Type B pancreatic cell (in vitro differentiated cells): ENCODE measurements around the gene ZNF76. TPM values are rescaled to one million over a fixed set of nuclear protein-coding genes. Genes with fewer than 3 reads are reported as not detected.

Experiments
- DNase-seq: peaks from one replicate; pipeline ENCODE4 v3.0.0; 2021; ENCODE audit warnings: mixed read lengths; ENCODE audit not compliant: unreplicated experiment; ENCODE audit errors: extremely low spot score
- H3K27ac Mint-ChIP-seq: 2 replicates; pipeline ENCODE4 v1.8.0; 2021; ENCODE audit warnings: mild to moderate bottlenecking, mixed read lengths
- H3K27me3 Mint-ChIP-seq: 2 replicates; pipeline ENCODE4 v1.8.0; 2021; ENCODE audit warnings: mixed read lengths
- H3K36me3 Mint-ChIP-seq: 2 replicates; pipeline ENCODE4 v1.8.0; 2021; ENCODE audit warnings: mixed read lengths
- H3K4me1 Mint-ChIP-seq: one replicate; pipeline ENCODE4 v1.8.0; 2021; ENCODE audit warnings: mixed read lengths; ENCODE audit not compliant: unreplicated experiment
- H3K4me3 Mint-ChIP-seq: 2 replicates; pipeline ENCODE4 v1.8.0; 2021; ENCODE audit warnings: mild to moderate bottlenecking, mixed read lengths
- H3K9me3 Mint-ChIP-seq: 2 replicates; pipeline ENCODE4 v1.8.0; 2021; ENCODE audit warnings: mixed read lengths
- CTCF ChIP-seq: fragments of 200-600 bp; sonication (generic); conservative IDR thresholded peaks from 2 replicates; pipeline ENCODE4 v1.5.0; 2021; ENCODE audit warnings: antibody characterized with exemption, mild to moderate bottlenecking
- total RNA-seq: library from RNA; stranded (reverse); gene quantifications from 2 replicates; pipeline ENCODE4 v1.2.1, GENCODE V29; 2021; ENCODE audit warnings: low replicate concordance

ZNF76 gene
- total RNA-seq, 1 donor from 2014 or later = 37.3 TPM

- Mint-ChIP-seq H3K27ac (no peak overlapping the region), H3K27me3 (no peaks in the 10 kb centered on the region), H3K36me3 (peaks cover 7% of the 10 kb centered on the region), H3K9me3 (no peaks in the 10 kb centered on the region), H3K4me3 (no peak overlapping the region), H3K4me1 (peaks cover 16% of the 10 kb centered on the region)
- no peak for TF ChIP-seq CTCF
- DNase-seq = no peak
Measured at GRCh38 chr6:35267897-35268296, 8.4 kb downstream of the ZNF76 start.

GRCh38 chr6:35272005-35272404 is 12.5 kb downstream of the ZNF76 start:
- H3K36me3 Mint-ChIP-seq = peaks cover 7% of the 10 kb centered on the region
- no peak overlapping the region for H3K4me3 Mint-ChIP-seq
- peaks cover 16% of the 10 kb centered on the region for H3K4me1 Mint-ChIP-seq
- H3K9me3 Mint-ChIP-seq = no peaks in the 10 kb centered on the region
- TF ChIP-seq CTCF = no peak
- DNase-seq = no peak
- no peaks in the 10 kb centered on the region for H3K27me3 Mint-ChIP-seq
- H3K27ac Mint-ChIP-seq = no peak overlapping the region

GRCh38 chr6:35273822-35274559 is 14.5 kb downstream of the ZNF76 start:
- no peaks in the 10 kb centered on the region for H3K9me3 Mint-ChIP-seq
- DNase-seq = no peak
- H3K4me1 Mint-ChIP-seq = peaks cover 11% of the 10 kb centered on the region
- H3K36me3 Mint-ChIP-seq = peaks cover 4% of the 10 kb centered on the region
- no peak for TF ChIP-seq CTCF
- no peaks in the 10 kb centered on the region for H3K27me3 Mint-ChIP-seq
- no peak overlapping the region for H3K27ac Mint-ChIP-seq
- no peak overlapping the region for H3K4me3 Mint-ChIP-seq

- no peak for TF ChIP-seq CTCF
- Mint-ChIP-seq H3K9me3 (no peaks in the 10 kb centered on the region), H3K27me3 (no peaks in the 10 kb centered on the region), H3K4me1 (peaks cover 16% of the 10 kb centered on the region), H3K27ac (no peak overlapping the region), H3K36me3 (peaks cover 8% of the 10 kb centered on the region), H3K4me3 (no peak overlapping the region)
- DNase-seq = no peak
Measured at GRCh38 chr6:35275744-35276260, 16.3 kb downstream of the ZNF76 start.

GRCh38 chr6:35278708-35279107 is 19.2 kb downstream of the ZNF76 start:
- H3K27ac Mint-ChIP-seq = no peak overlapping the region
- peaks cover 21% of the 10 kb centered on the region for H3K4me1 Mint-ChIP-seq
- no peak overlapping the region for H3K4me3 Mint-ChIP-seq
- H3K27me3 Mint-ChIP-seq = no peaks in the 10 kb centered on the region
- H3K36me3 Mint-ChIP-seq = peaks cover 16% of the 10 kb centered on the region
- no peak for TF ChIP-seq CTCF
- no peak for DNase-seq
- no peaks in the 10 kb centered on the region for H3K9me3 Mint-ChIP-seq
